ENCODE results near the gene AIP. TPM values are rescaled to one million over a fixed set of nuclear protein-coding genes. Genes with fewer than 3 reads are reported as not detected.
"Not testable (repeated sequence)": the region's sequence is repeated elsewhere in the genome, so short reads cannot be mapped to it uniquely, and the experiment has no call there.

AIP gene
- total RNA-seq, 1 donor = 38.4 TPM

DNA sequence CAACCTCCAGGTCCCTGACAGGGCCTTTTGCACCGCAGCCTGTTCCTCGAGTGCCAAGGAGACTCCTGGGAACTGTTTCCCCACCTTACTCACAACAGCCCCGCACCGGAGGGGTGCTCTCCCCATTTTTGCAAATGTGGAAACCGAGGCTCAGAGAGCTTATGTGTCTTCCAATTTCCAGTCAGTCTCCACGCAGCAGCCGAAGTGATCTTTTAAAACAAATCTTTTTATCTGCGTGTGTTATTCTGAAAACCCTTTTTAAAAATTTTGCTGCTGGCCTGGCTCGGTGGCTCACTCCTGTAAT lies 13.4 kb upstream of the AIP start:
- no peak for DNase-seq (ENCODE audit: low read depth)
- peak overlapping the region; percentile 73 for H3K4me3 ChIP-seq (ENCODE audit: low read depth, low read length)
- TF ChIP-seq, protein P1, sequence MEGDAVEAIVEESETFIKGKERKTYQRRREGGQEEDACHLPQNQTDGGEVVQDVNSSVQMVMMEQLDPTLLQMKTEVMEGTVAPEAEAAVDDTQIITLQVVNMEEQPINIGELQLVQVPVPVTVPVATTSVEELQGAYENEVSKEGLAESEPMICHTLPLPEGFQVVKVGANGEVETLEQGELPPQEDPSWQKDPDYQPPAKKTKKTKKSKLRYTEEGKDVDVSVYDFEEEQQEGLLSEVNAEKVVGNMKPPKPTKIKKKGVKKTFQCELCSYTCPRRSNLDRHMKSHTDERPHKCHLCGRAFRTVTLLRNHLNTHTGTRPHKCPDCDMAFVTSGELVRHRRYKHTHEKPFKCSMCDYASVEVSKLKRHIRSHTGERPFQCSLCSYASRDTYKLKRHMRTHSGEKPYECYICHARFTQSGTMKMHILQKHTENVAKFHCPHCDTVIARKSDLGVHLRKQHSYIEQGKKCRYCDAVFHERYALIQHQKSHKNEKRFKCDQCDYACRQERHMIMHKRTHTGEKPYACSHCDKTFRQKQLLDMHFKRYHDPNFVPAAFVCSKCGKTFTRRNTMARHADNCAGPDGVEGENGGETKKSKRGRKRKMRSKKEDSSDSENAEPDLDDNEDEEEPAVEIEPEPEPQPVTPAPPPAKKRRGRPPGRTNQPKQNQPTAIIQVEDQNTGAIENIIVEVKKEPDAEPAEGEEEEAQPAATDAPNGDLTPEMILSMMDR (IDR thresholded peaks at IDR 0.05; ENCODE audit: insufficient read depth, low read length) = no peak

GRCh38 chr11:67470337-67471002 lies 12.4 kb upstream of the AIP start:
- H3K4me3 ChIP-seq (ENCODE audit: low read depth, low read length) = no peak overlapping the region
- TF ChIP-seq, protein P1 (IDR thresholded peaks at IDR 0.05; ENCODE audit: insufficient read depth, low read length) = no peak
- no peak for DNase-seq (ENCODE audit: low read depth)

DNA sequence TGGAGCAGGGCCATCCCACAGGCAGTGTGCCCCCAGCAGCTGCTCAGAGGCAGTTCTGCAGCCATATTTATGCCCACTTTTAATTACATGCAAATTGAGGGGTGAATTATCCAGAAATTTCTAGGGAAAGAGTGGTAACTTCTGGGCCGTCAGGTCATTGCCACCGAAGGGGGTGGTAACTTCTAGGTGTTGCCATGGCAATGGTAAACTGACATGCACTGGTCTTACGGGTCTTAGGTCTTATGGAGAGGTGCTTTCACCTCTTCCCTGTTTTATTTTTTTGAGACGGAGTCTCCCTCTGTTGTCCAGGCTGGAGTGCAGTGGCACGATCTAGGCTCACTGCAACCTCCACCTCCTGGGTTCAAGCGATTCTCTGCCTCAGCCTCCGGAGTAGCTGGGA lies 9.9 kb upstream of the AIP start:
- no peak for DNase-seq (ENCODE audit: low read depth)
- no peak overlapping the region for H3K4me3 ChIP-seq (ENCODE audit: low read depth, low read length)
- TF ChIP-seq, protein P1 (IDR thresholded peaks at IDR 0.05; ENCODE audit: insufficient read depth, low read length) = no peak

DNA sequence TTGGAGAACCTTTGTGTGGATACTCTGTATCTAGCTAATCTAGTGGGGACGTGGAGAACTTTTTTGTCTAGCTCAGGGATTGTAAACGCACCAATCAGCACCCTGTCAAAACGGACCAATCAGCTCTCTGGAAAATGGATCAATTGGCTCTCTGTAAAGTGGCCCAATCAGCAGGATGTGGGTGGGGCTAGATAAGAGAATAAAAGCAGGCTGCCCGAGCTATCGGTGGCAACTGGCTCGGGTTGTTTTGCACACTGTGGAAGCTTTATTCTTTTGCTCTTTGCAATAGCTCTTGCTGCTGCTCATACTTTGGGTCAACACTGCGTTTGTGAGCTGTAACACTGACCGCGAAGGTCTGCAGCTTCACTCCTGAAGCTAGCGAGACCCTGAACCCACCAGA lies 6.1 kb upstream of the AIP start:
- DNase-seq (ENCODE audit: low read depth); H3K4me3 ChIP-seq (ENCODE audit: low read depth, low read length): not testable (repeated sequence)

DNA sequence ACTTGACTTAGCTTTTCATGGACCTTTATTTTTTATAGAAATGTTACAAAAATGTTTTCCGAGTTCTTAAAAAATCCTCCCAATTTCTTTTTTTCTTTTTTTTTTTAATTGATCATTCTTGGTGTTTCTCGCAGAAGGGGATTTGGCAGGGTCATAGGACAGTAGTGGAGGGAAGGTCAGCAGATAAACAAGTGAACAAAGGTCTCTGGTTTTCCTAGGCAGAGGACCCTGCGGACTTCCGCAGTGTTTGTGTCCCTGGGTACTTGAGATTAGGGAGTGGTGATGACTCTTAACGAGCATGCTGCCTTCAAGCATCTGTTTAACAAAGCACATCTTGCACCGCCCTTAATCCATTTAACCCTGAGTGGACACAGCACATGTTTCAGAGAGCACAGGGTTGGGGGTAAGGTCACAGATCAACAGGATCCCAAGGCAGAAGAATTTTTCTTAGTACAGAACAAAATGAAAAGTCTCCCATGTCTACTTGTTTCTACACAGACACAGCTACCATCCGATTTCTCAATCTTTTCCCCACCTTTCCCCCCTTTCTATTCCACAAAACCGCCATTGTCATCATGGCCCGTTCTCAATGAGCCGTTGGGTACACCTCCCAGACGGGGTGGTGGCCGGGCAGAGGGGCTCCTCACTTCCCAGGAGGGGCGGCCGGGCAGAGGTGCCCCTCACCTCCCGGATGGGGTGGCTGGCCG lies 5.3 kb upstream of the AIP start:
- not testable (repeated sequence) for H3K4me3 ChIP-seq (ENCODE audit: low read depth, low read length); DNase-seq (ENCODE audit: low read depth)

DNA sequence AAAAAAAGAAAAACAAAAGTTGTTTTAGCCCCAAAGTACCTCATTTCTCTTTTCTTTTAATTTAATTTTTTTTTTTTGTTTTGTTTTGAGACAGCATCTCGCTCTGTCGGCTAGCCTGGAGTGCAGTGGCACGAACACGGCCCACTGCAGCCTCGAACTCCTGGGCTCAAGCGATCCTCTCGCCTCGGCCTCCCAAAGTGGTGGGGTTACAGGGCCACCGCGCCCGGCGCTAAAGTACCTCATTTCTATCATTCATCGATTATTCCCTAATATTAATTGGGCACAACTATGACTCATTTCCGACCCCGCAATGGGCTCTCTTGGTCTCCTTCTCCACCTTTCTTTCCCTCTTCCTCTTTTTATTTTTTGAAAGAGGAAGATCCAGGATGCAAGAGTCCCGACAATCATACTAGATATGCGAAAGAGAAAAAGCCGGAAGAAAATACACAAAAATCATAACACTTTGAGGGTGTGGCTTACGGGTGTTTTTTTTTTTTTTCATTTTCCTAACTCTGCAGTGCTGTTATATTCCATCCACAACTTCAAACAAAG lies 475 bp upstream of the AIP start:
- TF ChIP-seq, protein P1 (IDR thresholded peaks at IDR 0.05; ENCODE audit: insufficient read depth, low read length) = no peak
- no peak for DNase-seq (ENCODE audit: low read depth)
- H3K4me3 ChIP-seq (ENCODE audit: low read depth, low read length) = peak overlapping the region; percentile 80

- DNase-seq (ENCODE audit: low read depth) = no peak
- H3K4me3 ChIP-seq (ENCODE audit: low read depth, low read length) = peak overlapping the region; percentile 80
- TF ChIP-seq, protein P1 (IDR thresholded peaks at IDR 0.05; ENCODE audit: insufficient read depth, low read length) = no peak
Measured at GRCh38 chr11:67483831-67484665, 1.2 kb downstream of the AIP start.

Measured in fibroblast of the aortic adventitia (primary cell).